OCI-LY7 (cell line): ENCODE results near the gene UMPS. TPM values are rescaled to one million over a fixed set of nuclear protein-coding genes. Genes with fewer than 3 reads are reported as not detected.

Source experiments
- BruUV-seq: library from RNA; stranded (reverse); fragments of 400-500 nt; replicated peaks from 2 replicates; lab custom pipeline; 2021; lab: Mats Ljungman, UMichigan
- CTCF ChIA-PET: fragments of 300-600 bp; sonication (Branson Sonifier 250); formaldehyde crosslinking; loops from one replicate; lab custom pipeline; 2022; ENCODE audit warnings: antibody characterized with exemption; ENCODE audit not compliant: unreplicated experiment; lab: Charles Lee
- POLR2A ChIA-PET: fragments of 300-600 bp; sonication (Branson Sonifier 250); formaldehyde crosslinking; loops from one replicate; lab custom pipeline; 2022; ENCODE audit warnings: antibody characterized with exemption; lab: Charles Lee
- DNase-seq: peaks from one replicate; pipeline ENCODE4 v3.0.0-alpha.2; 2015; ENCODE audit warnings: low spot score
- H2AFZ ChIP-seq: fragments of 200-600 bp; sonication (generic), shearing (Covaris generic); 2 replicates; pipeline ENCODE4 v1.6.1; 2014; ENCODE audit warnings: mild to moderate bottlenecking, antibody characterized with exemption, low read length, moderate library complexity
- H3K27ac ChIP-seq: fragments of 200-600 bp; sonication (generic); 2 replicates; pipeline ENCODE4 v1.5.1; 2014; ENCODE audit warnings: mixed run types, low read depth, mild to moderate bottlenecking, moderate library complexity, low read length, inconsistent platforms; ENCODE audit not compliant: poor library complexity, severe bottlenecking
- H3K36me3 ChIP-seq: fragments of 200-600 bp; sonication (generic); 2 replicates; pipeline ENCODE4 v1.6.1; 2014; ENCODE audit warnings: mild to moderate bottlenecking, antibody characterized with exemption, low read length, moderate library complexity, mixed read lengths; ENCODE audit not compliant: insufficient read depth
- H3K4me1 ChIP-seq: fragments of 200-600 bp; sonication (generic); 2 replicates; pipeline ENCODE4 v1.5.1; 2014; ENCODE audit warnings: mild to moderate bottlenecking, low read length; ENCODE audit not compliant: insufficient read depth, poor library complexity, severe bottlenecking
- H3K4me2 ChIP-seq: fragments of 200-600 bp; sonication (generic); 2 replicates; pipeline ENCODE4 v1.6.1; 2014; ENCODE audit warnings: mild to moderate bottlenecking, low read length
- H3K4me3 ChIP-seq: fragments of 200-600 bp; sonication (generic); 2 replicates; pipeline ENCODE4 v1.5.1; 2014; ENCODE audit warnings: mild to moderate bottlenecking, low read depth, low read length; ENCODE audit not compliant: poor library complexity, severe bottlenecking
- H3K79me2 ChIP-seq: fragments of 200-600 bp; sonication (generic); 2 replicates; pipeline ENCODE4 v1.6.1; 2016; ENCODE audit warnings: low read depth, mild to moderate bottlenecking, low read length, moderate library complexity, mixed read lengths; ENCODE audit not compliant: insufficient read depth
- H3K9me2 ChIP-seq: fragments of 200-600 bp; sonication (generic); 2 replicates; pipeline ENCODE4 v1.6.1; 2016; ENCODE audit warnings: mild to moderate bottlenecking, low read length, mixed read lengths; ENCODE audit not compliant: insufficient read depth
- H3K9me3 ChIP-seq: fragments of 200-600 bp; sonication (generic); 2 replicates; pipeline ENCODE4 v1.6.1; 2014; ENCODE audit warnings: mild to moderate bottlenecking, mixed run types, low read length, mixed read lengths
- H4K20me1 ChIP-seq: fragments of 200-600 bp; sonication (generic); 2 replicates; pipeline ENCODE4 v1.6.1; 2014; ENCODE audit warnings: mild to moderate bottlenecking, antibody characterized with exemption, low read length, moderate library complexity, mixed read lengths; ENCODE audit not compliant: insufficient read depth
- EZH2phosphoT487 ChIP-seq: fragments of 200-600 bp; sonication (generic); IDR thresholded peaks from 2 replicates; pipeline ENCODE4 v1.6.1; 2018; ENCODE audit warnings: low read depth, borderline replicate concordance, mild to moderate bottlenecking, mixed run types, antibody characterized with exemption, low read length, moderate library complexity, mixed read lengths
- intact Hi-C: fragments of 100-400 bp; cut with micrococcal nuclease; formaldehyde crosslinking; loops from one replicate; pipeline ENCODE4 v1.10.0; 2022; ENCODE audit not compliant: unreplicated experiment
- total RNA-seq, 2 experiments: library from RNA; depleted of rRNA in 1 of 2; stranded (reverse); fragments of >200 nt in 1 of 2; shearing (Covaris generic) in 1 of 2; gene quantifications; 2 replicates each; pipeline ENCODE4 v1.2.3, GENCODE V29; 2014 to 2022
- TF ChIP-seq, protein P1 (sequence below): fragments of 200-600 bp; sonication (generic); conservative IDR thresholded peaks from 2 replicates; pipeline ENCODE4 v1.5.1; 2014; ENCODE audit warnings: mild to moderate bottlenecking, antibody characterized with exemption, low read length, moderate library complexity, mixed read lengths

Gene UMPS
- total RNA-seq, 2 experiments from 2014 or later = 24.8 to 62.7 TPM

DNA sequence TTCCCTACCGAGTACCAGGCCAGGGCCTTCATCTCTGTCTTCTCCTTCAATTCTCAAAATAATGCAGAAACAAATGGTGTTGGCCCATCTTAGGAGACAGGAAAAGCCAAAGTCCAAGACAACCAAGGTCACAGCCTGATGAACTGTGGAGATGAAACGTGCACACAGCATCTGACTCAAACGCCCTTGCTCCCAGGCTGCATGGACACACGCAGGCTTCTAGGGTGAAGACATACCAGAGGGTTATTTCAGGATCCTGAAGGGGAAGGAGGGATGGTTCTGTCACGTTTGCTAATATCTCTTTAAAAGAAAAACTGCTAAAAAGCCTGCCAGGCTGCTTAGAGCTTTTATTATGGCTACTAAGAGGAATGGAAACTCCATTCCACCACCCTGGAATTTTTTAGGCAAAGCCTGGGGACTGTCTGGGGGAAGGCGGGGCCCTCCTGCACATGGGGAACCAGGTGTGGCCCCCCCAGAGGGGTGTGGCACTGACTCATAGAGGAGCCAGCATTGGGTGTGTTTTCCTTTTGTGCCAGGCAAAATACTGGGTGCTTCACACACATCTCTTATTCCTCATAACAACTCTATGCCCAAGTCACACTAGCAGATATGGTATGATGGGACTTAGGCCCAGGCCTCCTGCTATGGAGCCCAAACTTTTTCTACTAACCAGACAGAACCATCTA is 62.9 kb downstream of the UMPS start:
- CTCF ChIA-PET = no interaction called here
- POLR2A ChIA-PET = no interaction called here

DNA sequence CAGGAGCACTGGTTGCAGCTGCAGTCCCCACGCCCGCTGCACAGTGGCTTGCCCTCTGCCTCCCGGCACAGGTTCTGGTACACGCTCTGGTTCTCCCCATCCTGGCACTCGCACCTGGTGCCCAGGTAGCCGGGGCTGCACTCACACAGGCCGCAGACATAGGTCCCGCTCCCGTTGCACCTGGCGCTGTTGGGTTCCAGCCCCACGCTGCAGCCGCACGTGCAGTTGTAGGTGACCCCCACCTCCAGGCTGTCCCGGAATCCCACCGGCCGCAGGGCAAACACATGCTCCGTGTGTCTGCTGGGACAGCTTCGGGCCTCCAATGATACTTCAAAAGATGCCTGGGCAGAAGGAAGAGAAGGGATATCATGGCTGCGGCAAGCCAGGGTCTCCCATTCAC is 66.2 kb downstream of the UMPS start:
- Histone ChIP-seq H3K27ac (no peak overlapping the region), H3K9me2 (no peaks in the 10 kb centered on the region), H3K79me2 (no peaks in the 10 kb centered on the region), H3K36me3 (no peaks in the 10 kb centered on the region), H2AFZ (no peak overlapping the region), H4K20me1 (no peaks in the 10 kb centered on the region), H3K4me1 (no peaks in the 10 kb centered on the region), H3K4me3 (no peak overlapping the region), H3K9me3 (no peaks in the 10 kb centered on the region), H3K4me2 (no peak overlapping the region)
- no peak for TF ChIP-seq EZH2phosphoT487
- TF ChIP-seq, protein P1, sequence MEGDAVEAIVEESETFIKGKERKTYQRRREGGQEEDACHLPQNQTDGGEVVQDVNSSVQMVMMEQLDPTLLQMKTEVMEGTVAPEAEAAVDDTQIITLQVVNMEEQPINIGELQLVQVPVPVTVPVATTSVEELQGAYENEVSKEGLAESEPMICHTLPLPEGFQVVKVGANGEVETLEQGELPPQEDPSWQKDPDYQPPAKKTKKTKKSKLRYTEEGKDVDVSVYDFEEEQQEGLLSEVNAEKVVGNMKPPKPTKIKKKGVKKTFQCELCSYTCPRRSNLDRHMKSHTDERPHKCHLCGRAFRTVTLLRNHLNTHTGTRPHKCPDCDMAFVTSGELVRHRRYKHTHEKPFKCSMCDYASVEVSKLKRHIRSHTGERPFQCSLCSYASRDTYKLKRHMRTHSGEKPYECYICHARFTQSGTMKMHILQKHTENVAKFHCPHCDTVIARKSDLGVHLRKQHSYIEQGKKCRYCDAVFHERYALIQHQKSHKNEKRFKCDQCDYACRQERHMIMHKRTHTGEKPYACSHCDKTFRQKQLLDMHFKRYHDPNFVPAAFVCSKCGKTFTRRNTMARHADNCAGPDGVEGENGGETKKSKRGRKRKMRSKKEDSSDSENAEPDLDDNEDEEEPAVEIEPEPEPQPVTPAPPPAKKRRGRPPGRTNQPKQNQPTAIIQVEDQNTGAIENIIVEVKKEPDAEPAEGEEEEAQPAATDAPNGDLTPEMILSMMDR = no peak
- ChIA-PET CTCF (no interaction called here), POLR2A (no interaction called here)
- intact Hi-C loops = no loop called here
- no TSS peak for BruUV-seq
- no peak for DNase-seq

More for the DNA sequence above, 62.9 kb downstream of the UMPS start:
- H2AFZ ChIP-seq = no peak overlapping the region
- H3K36me3 ChIP-seq = no peaks in the 10 kb centered on the region
- intact Hi-C loops = no loop called here
- no peaks in the 10 kb centered on the region for H3K9me2 ChIP-seq
- H3K4me2 ChIP-seq = no peak overlapping the region
- no TSS peak for BruUV-seq
- H3K9me3 ChIP-seq = no peaks in the 10 kb centered on the region
- no peak for DNase-seq
- no peaks in the 10 kb centered on the region for H3K4me1 ChIP-seq
- H4K20me1 ChIP-seq = no peaks in the 10 kb centered on the region
- H3K27ac ChIP-seq = no peak overlapping the region
- TF ChIP-seq, protein P1 = no peak
- no peak for TF ChIP-seq EZH2phosphoT487
- H3K4me3 ChIP-seq = no peak overlapping the region
- no peaks in the 10 kb centered on the region for H3K79me2 ChIP-seq

DNA sequence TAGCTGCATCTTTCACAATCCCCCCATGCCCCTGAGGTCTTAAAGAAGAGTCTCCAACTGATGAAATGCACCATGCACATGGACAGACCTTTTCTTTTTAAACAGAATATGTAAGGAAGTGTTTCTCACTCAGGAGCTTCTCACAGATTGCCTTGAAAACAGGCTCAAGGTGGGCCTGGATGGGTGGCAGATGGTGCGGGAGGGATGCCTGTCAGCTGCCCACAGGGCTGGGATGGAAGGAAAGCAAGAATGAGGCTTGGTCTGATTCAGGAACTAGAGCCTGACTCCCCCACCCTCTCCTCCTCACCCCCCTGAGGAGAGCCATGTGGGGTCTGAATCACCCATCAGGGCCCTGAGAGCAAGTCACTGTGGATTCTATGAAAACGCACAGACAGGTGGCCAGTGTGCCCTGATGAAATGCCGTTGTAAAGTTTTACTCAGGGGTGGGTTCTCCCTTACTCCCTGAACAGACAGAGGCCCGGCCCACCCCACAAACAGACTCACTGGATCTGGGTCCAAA is 67.2 kb downstream of the UMPS start:
- TF ChIP-seq EZH2phosphoT487 = no peak
- TF ChIP-seq, protein P1 = no peak
- Histone ChIP-seq H3K9me2 (no peaks in the 10 kb centered on the region), H3K4me1 (no peaks in the 10 kb centered on the region), H4K20me1 (no peaks in the 10 kb centered on the region), H3K4me3 (no peak overlapping the region), H3K79me2 (no peaks in the 10 kb centered on the region), H3K27ac (no peak overlapping the region), H3K36me3 (no peaks in the 10 kb centered on the region), H3K4me2 (no peak overlapping the region), H3K9me3 (no peaks in the 10 kb centered on the region), H2AFZ (no peak overlapping the region)
- CTCF ChIA-PET = no interaction called here
- no peak for DNase-seq
- BruUV-seq = no TSS peak
- intact Hi-C loops = no loop called here
- POLR2A ChIA-PET = no interaction called here
